ENCODE data around the gene PPM1N.

PPM1N gene

DNA sequence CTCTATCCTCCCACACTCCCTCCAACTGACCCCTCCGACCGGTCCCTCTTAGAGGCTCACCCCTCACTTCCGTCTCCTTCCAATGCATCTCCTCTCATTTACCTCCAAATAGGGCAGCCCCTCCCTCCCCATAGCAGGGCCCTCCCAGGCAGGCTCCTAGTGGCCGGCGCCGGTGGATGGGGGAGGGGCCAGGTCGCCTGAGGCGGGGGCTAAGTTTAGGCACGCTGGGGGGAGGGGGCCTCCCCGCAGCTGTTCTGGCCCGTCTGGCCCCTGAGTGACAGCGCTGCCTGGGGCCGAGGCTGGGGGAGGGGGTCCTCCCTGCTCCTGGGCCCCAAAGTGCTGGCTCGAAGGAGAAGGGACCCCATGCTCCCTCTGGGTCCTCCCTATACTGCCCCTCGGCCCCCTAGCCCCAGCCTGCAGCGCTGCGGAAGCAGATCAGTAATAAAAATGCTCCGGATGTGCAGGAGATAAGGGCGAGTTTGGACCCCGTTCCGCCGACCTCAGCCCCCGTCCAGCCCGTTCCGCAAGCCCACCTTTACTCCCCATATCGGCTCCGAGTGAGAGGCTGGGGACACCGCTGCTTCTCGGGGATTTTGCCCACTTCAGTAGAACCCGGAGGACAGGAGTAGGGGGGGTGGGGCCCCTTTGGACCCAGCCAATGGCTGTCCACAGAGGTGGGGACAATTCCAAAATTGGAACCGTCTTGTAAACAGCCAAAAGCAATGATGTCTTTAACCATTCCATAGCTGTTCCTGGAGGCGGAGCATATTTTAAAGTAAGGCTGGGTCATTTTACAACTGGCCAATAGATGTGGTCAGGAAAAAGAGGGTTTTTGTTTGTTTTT lies 5.4 kb upstream of the PPM1N start:
- no peak for DNase-seq (ENCODE audit: low read depth)
- TF ChIP-seq, protein P1, sequence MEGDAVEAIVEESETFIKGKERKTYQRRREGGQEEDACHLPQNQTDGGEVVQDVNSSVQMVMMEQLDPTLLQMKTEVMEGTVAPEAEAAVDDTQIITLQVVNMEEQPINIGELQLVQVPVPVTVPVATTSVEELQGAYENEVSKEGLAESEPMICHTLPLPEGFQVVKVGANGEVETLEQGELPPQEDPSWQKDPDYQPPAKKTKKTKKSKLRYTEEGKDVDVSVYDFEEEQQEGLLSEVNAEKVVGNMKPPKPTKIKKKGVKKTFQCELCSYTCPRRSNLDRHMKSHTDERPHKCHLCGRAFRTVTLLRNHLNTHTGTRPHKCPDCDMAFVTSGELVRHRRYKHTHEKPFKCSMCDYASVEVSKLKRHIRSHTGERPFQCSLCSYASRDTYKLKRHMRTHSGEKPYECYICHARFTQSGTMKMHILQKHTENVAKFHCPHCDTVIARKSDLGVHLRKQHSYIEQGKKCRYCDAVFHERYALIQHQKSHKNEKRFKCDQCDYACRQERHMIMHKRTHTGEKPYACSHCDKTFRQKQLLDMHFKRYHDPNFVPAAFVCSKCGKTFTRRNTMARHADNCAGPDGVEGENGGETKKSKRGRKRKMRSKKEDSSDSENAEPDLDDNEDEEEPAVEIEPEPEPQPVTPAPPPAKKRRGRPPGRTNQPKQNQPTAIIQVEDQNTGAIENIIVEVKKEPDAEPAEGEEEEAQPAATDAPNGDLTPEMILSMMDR (IDR thresholded peaks at IDR 0.05; ENCODE audit: control insufficient read depth, extremely low read depth, insufficient read depth) = no peak
- H3K4me3 ChIP-seq (ENCODE audit: low read depth, low read length) = no peak overlapping the region

DNA sequence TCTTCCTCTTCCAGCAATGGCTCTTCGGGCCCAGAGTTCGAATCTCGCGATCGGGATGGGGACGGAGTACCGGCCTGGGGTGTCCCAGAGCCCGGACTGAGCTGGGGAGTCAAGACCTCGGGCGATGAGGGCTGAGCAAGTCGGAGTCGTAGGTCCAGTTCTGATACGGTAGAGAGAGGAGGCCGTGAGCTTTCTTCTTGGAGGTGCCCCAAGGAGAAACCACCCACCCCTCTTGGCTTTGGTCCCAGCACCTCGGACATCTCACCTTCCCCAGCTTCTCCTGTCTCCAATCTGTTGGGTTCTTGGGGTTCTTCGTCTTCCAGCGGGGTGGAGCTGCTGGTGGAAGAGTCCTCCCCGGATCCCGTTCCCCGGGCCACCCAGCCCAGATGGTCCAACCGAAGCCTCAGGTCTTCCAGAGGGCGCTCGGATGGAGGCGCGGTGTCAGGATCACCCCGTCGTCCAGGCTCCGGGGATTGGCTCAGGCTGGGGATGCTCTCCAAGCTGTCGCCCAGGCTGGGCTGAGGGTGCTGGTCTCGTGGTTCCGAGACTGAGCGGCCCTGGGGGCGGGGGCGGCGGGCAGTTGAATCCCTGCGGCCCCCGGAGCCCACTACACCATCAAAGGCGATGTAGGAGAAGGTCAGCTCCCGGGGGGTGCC lies 3.9 kb upstream of the PPM1N start:
- DNase-seq (ENCODE audit: low read depth) = no peak
- no peak overlapping the region for H3K4me3 ChIP-seq (ENCODE audit: low read depth, low read length)
- TF ChIP-seq, protein P1 (IDR thresholded peaks at IDR 0.05; ENCODE audit: control insufficient read depth, extremely low read depth, insufficient read depth) = no peak

DNA sequence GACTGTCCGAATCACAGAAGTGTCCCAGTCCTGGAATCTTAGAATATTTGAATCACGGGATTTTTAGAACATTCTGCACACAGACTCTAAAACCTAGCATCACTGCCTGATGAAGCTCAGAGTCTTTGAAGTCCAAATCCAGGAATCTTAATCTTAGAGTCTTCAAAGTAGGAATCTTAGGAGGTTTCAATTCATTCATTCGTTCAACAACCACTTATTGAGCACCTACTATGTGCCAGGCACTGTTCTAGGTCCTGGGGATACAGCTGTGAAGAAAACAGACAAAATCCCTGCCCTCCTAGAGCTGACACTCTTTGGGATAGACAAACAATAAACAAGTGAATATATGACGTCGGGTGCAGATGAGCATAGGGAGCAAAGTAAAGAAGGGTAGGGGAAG lies 3.1 kb upstream of the PPM1N start:
- TF ChIP-seq, protein P1 (IDR thresholded peaks at IDR 0.05; ENCODE audit: control insufficient read depth, extremely low read depth, insufficient read depth) = no peak
- H3K4me3 ChIP-seq (ENCODE audit: low read depth, low read length) = no peak overlapping the region
- DNase-seq (ENCODE audit: low read depth) = no peak

DNA sequence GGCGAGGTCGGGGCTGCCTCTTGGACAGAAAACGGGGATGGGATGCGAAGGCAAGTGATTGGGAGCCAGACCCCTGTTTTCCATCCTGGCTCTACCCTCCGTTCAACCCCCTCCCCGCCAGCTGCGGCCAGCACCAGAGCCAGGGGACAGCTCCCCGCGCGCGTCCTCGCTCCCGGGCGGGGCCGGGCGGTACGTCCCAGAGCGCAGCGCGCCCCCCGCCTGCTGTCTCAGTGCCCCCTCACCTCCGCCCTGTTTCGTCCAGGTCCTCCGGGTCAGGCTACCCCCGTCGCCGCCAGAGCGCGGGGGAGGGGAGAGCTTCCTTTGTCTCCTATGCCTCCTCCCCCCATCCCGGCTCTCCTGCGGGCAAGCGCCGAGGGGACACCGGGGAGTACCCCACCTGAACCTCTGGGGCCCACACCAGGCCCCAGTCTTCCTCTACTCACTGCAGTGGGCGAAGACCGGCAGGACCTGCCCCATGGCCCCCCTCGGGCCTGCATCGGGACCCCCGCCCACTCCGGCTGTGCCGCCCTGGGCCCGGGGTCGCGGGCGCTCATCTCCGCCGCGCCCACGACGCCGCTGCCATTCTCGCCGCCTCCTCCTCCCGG lies 1.8 kb upstream of the PPM1N start:
- DNase-seq (ENCODE audit: low read depth) = no peak
- TF ChIP-seq, protein P1 (IDR thresholded peaks at IDR 0.05; ENCODE audit: control insufficient read depth, extremely low read depth, insufficient read depth) = no peak
- peak overlapping the region; percentile 53 for H3K4me3 ChIP-seq (ENCODE audit: low read depth, low read length)

DNA sequence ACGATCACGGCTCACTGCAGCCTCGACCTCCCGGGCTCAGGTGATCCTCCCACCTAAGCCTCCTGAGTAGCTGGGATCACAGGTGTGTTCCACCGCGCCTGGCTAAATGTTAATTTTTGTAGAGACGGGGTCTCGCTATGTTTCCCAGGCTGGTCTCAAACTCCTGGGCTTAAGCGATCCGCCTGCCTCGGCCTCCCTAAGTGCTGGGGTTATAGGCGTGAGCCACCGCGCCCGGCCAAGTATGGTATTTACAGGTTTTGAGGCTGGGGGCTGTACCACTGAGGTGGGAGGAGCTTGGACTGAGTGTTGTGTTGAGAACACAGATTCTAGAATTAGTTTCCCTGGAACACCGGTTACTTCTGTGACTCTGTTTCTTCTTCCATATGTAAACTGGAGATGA lies 452 bp upstream of the PPM1N start:
- no peak overlapping the region for H3K4me3 ChIP-seq (ENCODE audit: low read depth, low read length)
- TF ChIP-seq, protein P1 (IDR thresholded peaks at IDR 0.05; ENCODE audit: control insufficient read depth, extremely low read depth, insufficient read depth) = no peak
- DNase-seq (ENCODE audit: low read depth) = no peak

DNA sequence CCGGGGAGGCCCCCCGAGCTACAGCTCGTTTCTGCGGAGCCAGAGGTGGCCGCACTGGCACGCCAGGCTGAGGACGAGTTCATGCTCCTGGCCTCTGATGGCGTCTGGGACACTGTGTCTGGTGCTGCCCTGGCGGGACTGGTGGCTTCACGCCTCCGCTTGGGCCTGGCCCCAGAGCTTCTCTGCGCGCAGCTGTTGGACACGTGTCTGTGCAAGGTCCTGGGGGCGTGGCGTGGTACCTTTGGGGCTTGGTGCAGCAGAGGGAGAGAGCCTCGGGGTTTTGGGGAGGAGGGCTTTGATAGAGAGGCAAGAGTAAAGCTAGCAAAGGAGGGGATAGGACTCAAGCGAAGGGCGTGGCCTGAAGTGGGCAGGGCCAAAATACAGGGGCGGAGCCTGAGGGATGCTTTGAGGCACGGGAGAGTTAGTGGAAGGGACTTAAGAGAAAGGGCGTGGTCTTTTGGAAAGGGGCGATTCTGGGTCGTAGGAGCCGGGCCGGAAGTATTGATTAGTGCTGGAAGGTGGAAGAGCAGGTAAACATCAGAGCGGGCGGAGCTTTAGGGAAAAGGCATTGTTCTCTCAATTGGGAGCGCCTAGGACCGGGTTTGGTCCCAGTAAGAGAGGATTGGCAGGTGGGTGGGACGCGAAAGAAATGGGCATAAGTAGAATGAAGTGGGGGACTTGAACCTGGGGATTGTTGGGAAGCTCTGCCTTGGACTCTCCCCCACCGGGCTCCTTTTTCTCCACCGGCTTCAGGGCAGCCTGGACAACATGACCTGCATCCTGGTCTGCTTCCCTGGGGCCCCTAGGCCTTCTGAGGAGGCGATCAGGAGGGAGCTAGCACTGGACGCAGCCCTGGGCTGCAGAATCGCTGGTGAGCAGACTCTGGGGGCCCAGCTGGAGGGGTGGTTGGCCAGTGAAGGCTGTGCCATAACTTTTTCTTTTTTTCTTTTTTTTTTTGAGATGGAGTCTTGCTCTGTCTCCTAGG lies 1.2 kb downstream of the PPM1N start:
- TF ChIP-seq, protein P1 (IDR thresholded peaks at IDR 0.05; ENCODE audit: control insufficient read depth, extremely low read depth, insufficient read depth) = no peak
- DNase-seq (ENCODE audit: low read depth) = no peak
- no peak overlapping the region for H3K4me3 ChIP-seq (ENCODE audit: low read depth, low read length)
